HG03066 (cell line): ENCODE results near the gene FAR2.
"Not testable (repeated sequence)": the region's sequence is repeated elsewhere in the genome, so short reads cannot be mapped to it uniquely, and the experiment has no call there.

ENCODE experiments used
- ATAC-seq: cut with Tn5 transposase; IDR thresholded peaks from one replicate; pipeline ENCODE4 v1.9.1; 2021; ENCODE audit warnings: low read depth; ENCODE audit not compliant: unreplicated experiment

The FAR2 gene

DNA sequence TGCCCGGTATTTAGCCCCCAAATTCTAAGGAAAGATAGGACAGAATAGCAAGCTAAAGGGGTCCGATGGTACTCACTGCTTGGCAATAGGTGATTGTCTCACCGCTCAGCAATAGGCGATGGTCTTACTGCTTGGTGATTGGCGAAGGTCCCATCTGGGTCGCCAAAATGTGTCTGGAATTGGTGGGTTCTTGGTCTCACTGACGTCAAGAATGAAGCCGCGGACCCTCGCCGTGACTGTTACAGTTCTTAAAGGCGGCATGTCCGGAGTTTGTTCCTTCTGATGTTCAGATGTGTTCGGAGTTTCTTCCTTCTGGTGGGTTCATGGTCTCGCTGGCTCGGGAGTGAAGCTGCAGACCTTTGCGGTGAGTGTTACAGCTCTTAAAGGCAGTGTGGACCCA is 236.1 kb downstream of the FAR2 start:
- not testable (repeated sequence) for ATAC-seq
